HG03460 (cell line): ENCODE measurements around the gene PXMP4.

Source experiments
- ATAC-seq: cut with Tn5 transposase; IDR thresholded peaks from one replicate; pipeline ENCODE4 v1.9.1; 2021; ENCODE audit not compliant: unreplicated experiment

Gene PXMP4

GRCh38 chr20:33685328-33686099, 34.6 kb downstream of the PXMP4 start:
- peak; percentile 43 for ATAC-seq

GRCh38 chr20:33684533-33685327, 35.4 kb downstream of the PXMP4 start:
- no peak for ATAC-seq

GRCh38 chr20:33681728-33682353, 38.3 kb downstream of the PXMP4 start:
- ATAC-seq = no peak

DNA sequence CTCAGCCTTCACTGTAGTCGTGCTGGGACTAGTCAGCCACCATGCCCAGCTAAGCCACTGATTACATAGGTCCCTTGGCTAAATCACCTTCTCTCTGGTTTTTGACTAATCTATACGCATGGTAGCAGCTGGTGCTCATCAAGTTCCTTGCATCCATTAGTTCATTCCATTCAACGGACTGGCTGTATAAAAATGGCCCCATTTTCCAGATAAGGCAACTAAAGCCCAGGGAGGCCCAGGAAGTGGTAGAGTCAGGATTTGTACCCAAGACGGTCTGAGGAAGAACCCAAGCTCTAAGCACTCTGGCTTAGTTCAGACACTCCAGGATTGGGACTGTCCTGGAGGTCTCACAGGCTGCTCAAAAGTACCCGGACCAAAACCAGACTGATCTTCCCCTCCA, 38.8 kb downstream of the PXMP4 start:
- no peak for ATAC-seq

DNA sequence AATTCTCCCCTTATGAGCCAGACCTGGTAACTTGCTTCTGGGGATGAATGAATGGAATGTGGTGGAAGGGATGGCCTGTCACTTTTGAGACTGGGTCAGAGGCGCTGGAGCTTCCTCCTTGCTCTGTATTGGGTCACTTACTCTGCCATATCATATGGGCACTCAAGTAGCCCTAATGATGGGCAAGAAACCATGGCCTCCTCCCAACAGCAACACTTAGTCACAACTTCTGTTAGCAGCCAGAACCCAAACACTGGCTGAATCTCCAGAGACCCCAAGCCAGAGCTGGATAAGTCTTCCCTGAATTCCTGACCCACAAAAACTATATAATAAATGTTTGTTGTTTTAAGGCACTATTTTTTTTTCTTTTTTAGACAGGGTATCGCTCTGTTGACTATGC, 39.4 kb downstream of the PXMP4 start:
- no peak for ATAC-seq

GRCh38 chr20:33679758-33680485, 40.2 kb downstream of the PXMP4 start:
- peak; percentile 64 for ATAC-seq

DNA sequence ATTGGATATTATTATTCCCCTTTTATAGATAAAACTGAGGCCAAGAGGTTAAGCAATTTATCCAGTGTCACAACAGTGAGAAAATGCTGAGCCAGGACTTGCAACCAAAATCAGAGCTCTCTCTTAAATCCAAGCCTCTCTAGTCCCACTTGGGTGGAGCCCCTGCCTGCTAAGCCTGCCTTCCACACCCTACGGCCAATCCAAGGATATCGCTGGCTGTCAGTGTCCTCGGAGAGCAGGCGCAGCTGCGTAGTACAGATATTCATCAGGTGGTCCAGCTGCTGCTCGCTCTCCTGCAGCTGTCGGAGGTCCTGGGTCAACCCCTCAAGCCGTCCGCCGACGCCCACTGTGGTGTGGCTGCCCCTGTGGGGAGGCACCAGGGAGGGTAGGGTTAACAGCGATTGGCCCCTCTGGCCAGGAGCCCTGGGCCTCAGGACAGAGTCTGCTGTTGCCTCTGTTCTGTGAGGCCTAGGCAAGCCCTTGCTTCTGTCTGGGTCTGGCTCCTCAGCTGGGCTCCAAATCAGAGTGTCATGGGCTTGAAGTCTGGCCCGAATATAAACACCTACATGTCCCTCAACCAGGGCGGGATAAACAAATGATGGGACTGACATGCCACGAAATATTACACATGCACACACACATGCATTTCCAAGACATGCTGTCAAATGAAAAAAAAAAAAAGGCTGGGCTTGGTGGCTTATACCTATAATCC, 42.0 kb downstream of the PXMP4 start:
- ATAC-seq = no peak

- ATAC-seq = no peak
These were observed 43.2 kb downstream of the PXMP4 start for GRCh38 chr20:33676652-33677645.

DNA sequence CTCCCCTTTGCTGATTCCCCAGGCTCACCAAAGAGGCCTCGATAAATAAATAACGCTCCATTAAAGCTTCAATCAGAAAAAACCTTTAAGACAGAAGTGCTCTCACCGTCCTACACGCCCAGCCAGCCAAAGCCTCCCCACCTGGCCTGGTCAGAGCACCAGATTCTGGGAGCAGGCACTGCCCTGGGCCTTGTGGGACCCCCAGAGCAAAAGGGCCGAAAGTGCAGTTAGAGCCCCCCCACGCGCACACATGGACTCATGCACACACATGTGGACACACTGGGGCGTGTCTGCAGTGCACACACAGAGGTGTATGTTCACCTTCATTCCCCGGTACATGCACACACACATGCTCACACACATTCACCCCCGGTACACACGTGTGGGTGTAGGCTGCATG, 44.0 kb downstream of the PXMP4 start:
- no peak for ATAC-seq

GRCh38 chr20:33675136-33675959, 44.8 kb downstream of the PXMP4 start:
- no peak for ATAC-seq

- ATAC-seq = peak; percentile 72
These were observed 45.6 kb downstream of the PXMP4 start, which contains the start of gene NECAB3 for GRCh38 chr20:33674294-33675135. Gene NECAB3, minus strand, starts transcription at chr20:33674428. Its CDS starts 76 bp downstream, at chr20:33674352.

GRCh38 chr20:33673410-33674293, 46.5 kb downstream of the PXMP4 start:
- no peak for ATAC-seq

DNA sequence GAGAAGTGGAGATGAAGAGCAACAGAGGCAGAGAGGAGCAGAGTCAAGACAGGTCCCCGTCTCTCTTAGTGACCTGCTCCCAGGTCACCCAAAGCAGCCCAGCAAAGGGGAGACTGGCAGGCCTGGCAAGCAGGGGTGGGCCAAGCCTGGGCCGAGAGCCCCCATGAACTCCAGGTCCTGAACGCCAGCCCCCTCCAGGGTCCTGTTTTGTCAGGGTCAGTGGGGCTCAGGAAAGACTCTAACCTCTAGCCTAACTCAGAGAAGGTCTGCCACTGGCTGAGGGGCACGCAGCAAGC, 47.0 kb downstream of the PXMP4 start:
- ATAC-seq = no peak

DNA sequence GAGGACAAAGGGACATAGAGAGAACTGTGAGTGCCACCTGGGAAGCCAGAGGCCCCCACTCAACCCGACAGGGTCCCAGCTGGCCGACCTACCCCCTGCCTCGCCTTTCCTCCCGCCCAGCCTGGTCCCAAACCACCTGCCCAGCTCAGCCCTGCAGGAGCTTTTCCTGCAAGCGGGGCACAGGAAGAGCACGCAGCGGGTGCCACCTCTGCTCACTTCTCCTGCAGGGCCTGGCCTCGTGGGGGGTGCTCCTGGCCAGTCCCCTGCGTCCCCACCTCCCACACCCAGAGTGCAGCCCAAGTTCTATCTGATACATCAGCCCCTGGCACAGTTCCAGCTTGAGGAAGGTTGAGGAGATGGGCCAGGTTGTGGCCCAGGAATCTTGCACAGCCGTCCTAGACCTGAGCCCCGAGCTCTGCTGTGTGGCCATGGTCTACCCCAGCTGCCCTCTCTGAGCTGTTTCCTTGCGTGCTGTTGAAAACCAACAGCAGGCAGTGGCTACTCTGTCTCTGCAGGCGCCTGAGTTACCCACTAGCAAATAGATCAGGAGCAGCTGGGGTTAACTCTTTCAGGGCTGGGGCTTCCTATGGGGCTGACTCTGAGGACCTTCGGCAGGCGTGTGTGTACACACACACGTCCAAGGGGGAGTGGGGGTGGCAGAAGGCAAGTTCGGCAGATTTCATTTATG, 47.5 kb downstream of the PXMP4 start:
- no peak for ATAC-seq

GRCh38 chr20:33671573-33672288, 48.4 kb downstream of the PXMP4 start:
- no peak for ATAC-seq
